NCI-H748 (cell line): ENCODE data around the gene SPATA12.

ENCODE experiments used
- DNase-seq: peaks from one replicate; lab custom pipeline; 2025; ENCODE audit not compliant: unreplicated experiment; lab: John Stamatoyannopoulos, UW

Gene SPATA12

GRCh38 chr3:57110214-57110613 lies 49.8 kb downstream of the SPATA12 start:
- DNase-seq: no peak

GRCh38 chr3:57110798-57111197 lies 50.3 kb downstream of the SPATA12 start:
- peak; percentile 87 for DNase-seq

GRCh38 chr3:57112206-57112605 lies 51.7 kb downstream of the SPATA12 start:
- DNase-seq: no peak

- no peak for DNase-seq
Measured at GRCh38 chr3:57116501-57116900, 56.0 kb downstream of the SPATA12 start.

GRCh38 chr3:57118254-57118653 lies 57.8 kb downstream of the SPATA12 start:
- no peak for DNase-seq

GRCh38 chr3:57120040-57120439 lies 59.6 kb downstream of the SPATA12 start:
- DNase-seq: no peak

GRCh38 chr3:57120451-57121174 lies 60.1 kb downstream of the SPATA12 start:
- no peak for DNase-seq
